ENCODE data around the gene KSR1. TPM values are rescaled to one million over a fixed set of nuclear protein-coding genes. Genes with fewer than 3 reads are reported as not detected.
"Not testable (repeated sequence)": the region's sequence is repeated elsewhere in the genome, so short reads cannot be mapped to it uniquely, and the experiment has no call there.

KSR1 gene
- total and polyA plus RNA-seq, 2 of the 8 experiments (the other 6 are each of a cell fraction or from before 2014, with no cell fraction given) = 14.1 to 34.7 TPM

DNA sequence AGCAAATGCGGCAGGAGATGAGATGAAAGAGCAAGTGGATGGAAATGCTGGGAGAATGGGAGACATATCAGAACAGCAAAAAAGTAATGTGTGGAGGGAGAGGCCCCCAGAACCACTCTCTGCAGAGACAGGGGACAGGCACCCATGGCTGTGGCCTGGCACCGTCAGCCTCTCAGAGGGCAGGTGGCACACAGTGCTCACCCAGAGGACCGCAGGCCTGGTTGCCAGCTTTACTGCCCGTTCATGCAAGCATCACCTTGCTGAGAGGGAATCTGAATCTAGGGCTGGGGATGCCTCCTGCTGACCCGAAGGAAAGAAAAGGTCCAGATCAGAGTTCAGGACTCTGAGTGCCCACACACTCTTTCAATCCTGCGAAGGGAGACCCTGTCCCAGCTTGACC is 34.6 kb upstream of the KSR1 start:
- H4K20me1 ChIP-seq (replicated peaks in 1 of 2; ENCODE audit: control insufficient read depth in 1 of 2, insufficient read depth in 2 of 2, low read length in 2 of 2); H2AFZ ChIP-seq (ENCODE audit: low read length); H3K27me3 ChIP-seq (replicated peaks in 1 of 4; ENCODE audit: control insufficient read depth in 3 of 4, extremely low read depth in 1 of 4, insufficient read depth in 3 of 4, low read length in 3 of 4); H2AK5ac ChIP-seq (ENCODE audit: low read depth, low read length); H3K56ac ChIP-seq (replicated peaks; ENCODE audit: insufficient read length, low read depth, low read length); H4K5ac ChIP-seq (ENCODE audit: insufficient read length, low read depth, low read length); POLR2A ChIA-PET (ENCODE audit: partially characterized antibody); H2BK15ac ChIP-seq (ENCODE audit: low read length); H3K4me2 ChIP-seq (ENCODE audit: insufficient read depth in 1 of 2, low read depth in 2 of 2, low read length in 2 of 2); H2BK20ac ChIP-seq (ENCODE audit: low read length); H4K8ac ChIP-seq (ENCODE audit: extremely low read depth, insufficient read depth, low read length); H3K14ac ChIP-seq (ENCODE audit: insufficient read length); FAIRE-seq; H3K79me2 ChIP-seq (ENCODE audit: control insufficient read depth in 1 of 2, insufficient read depth in 2 of 2, low read length in 2 of 2); H3K18ac ChIP-seq (ENCODE audit: extremely low read depth, low read length); H2BK5ac ChIP-seq (ENCODE audit: low read depth, low read length); H2BK120ac ChIP-seq (replicated peaks; ENCODE audit: low read depth, low read length); H3K4ac ChIP-seq (replicated peaks; ENCODE audit: insufficient read length, low read depth, low read length); H4K91ac ChIP-seq (replicated peaks; ENCODE audit: insufficient read length, low read length); H2BK12ac ChIP-seq (ENCODE audit: low read depth, low read length); H3K27ac ChIP-seq (ENCODE audit: low read depth, low read length); H3K36me3 ChIP-seq (ENCODE audit: control insufficient read depth in 2 of 4, insufficient read depth in 4 of 4, low read length in 3 of 4); H3K79me1 ChIP-seq (ENCODE audit: low read depth, low read length); H3K9ac ChIP-seq (replicated peaks in 1 of 4; ENCODE audit: extremely low read depth in 1 of 4, low read depth in 3 of 4, low read length in 3 of 4); H3K4me3 ChIP-seq (ENCODE audit: extremely low read depth in 1 of 4, insufficient read depth in 2 of 4, low read depth in 3 of 4, low read length in 4 of 4); H3K23me2 ChIP-seq (ENCODE audit: low read depth, low read length); H3K4me1 ChIP-seq (replicated peaks in 1 of 4; ENCODE audit: control insufficient read depth in 3 of 4, insufficient read depth in 4 of 4, low read length in 3 of 4); H3K23ac ChIP-seq (ENCODE audit: insufficient read length); DNase-seq (ENCODE audit: low read depth in 1 of 2, low spot score in 2 of 2); H3K9me3 ChIP-seq (ENCODE audit: insufficient read depth in 2 of 2, low read depth in 1 of 2, low read length in 1 of 2): not testable (repeated sequence)
- CTCF ChIA-PET (ENCODE audit: partially characterized antibody) = interaction anchor here (0.8 to 2.5 kb wide), 9 partner anchors 9 to 233 kb away, joined by 3 to 11 read pairs (median 3); no protein-coding TSS in a partner anchor
- 95% methylated on average over 6 of the region's 6 CpGs; no CpG with 5 or more reads in 1 of the 2 experiments for WGBS, 2 experiments (ENCODE audit: extremely low coverage in 1 of 2, insufficient coverage in 1 of 2, insufficient read length in 1 of 2, insufficient replicate concordance in 2 of 2, low coverage in 1 of 2, low lambda C conversion rate in 2 of 2, missing lambda C conversion rate in 1 of 2)

Data from H1 (cell line).